Omental fat pad (tissue), 4 donors: Measurements from ENCODE around the gene ADGRA3. TPM values are rescaled to one million over a fixed set of nuclear protein-coding genes. Genes with fewer than 3 reads are reported as not detected.

Experiments
- ATAC-seq: fragments of 150-250 bp; one replicate; pipeline ENCODE4 v1.9.1; 2016; ENCODE audit warnings: mild to moderate bottlenecking, moderate library complexity; ENCODE audit not compliant: low FRiP score
- DNase-seq: peaks from one replicate; pipeline ENCODE4 v3.0.0-alpha.2; 2019; ENCODE audit warnings: low spot score
- CTCF ChIP-seq, 3 donors: fragments of 450-650 bp; IDR thresholded peaks; one replicate each; pipeline ENCODE4 v1.5.1; 2016 to 2017; ENCODE audit warnings: antibody characterized with exemption in 3 of 3, mild to moderate bottlenecking in 3 of 3, moderate library complexity in 2 of 3
- total RNA-seq, 4 donors: library from RNA; depleted of rRNA; stranded (reverse); fragments of >200 nt; gene quantifications; one replicate each; pipeline ENCODE4 v1.1.0, GENCODE V29; 2016

ADGRA3 gene
- total RNA-seq, 4 donors from 2014 or later = 13.7 to 48.3 (median 28.9) TPM

GRCh38 chr4:22539251-22539650 lies 23.4 kb upstream of the ADGRA3 start:
- TF ChIP-seq CTCF (IDR thresholded peaks at IDR 0.05) = no peak
- ATAC-seq = no peak
- DNase-seq = no peak

- no peak for DNase-seq
- TF ChIP-seq CTCF (IDR thresholded peaks at IDR 0.05) = no peak
- ATAC-seq = no peak
Measured at GRCh38 chr4:22537864-22538263, 22.0 kb upstream of the ADGRA3 start.

- no peak for TF ChIP-seq CTCF (IDR thresholded peaks at IDR 0.05)
- no peak for ATAC-seq
- DNase-seq = no peak
Measured at GRCh38 chr4:22534374-22534773, 18.5 kb upstream of the ADGRA3 start.

GRCh38 chr4:22532896-22533295 lies 17.0 kb upstream of the ADGRA3 start:
- DNase-seq (no peak), ATAC-seq (no peak)
- no peak for TF ChIP-seq CTCF (IDR thresholded peaks at IDR 0.05)

- DNase-seq (no peak), ATAC-seq (no peak)
- no peak for TF ChIP-seq CTCF (IDR thresholded peaks at IDR 0.05)
Measured at GRCh38 chr4:22532117-22532516, 16.3 kb upstream of the ADGRA3 start.

- TF ChIP-seq CTCF (IDR thresholded peaks at IDR 0.05) = no peak
- ATAC-seq (no peak), DNase-seq (no peak)
Measured at GRCh38 chr4:22531311-22532019, 15.6 kb upstream of the ADGRA3 start.

- DNase-seq = no peak
- TF ChIP-seq CTCF (IDR thresholded peaks at IDR 0.05) = no peak
- no peak for ATAC-seq
Measured at GRCh38 chr4:22524895-22525294, 9.0 kb upstream of the ADGRA3 start.
